ENCODE results near the gene AMELX.

- TF ChIP-seq CTCF (IDR thresholded peaks at IDR 0.05) (no peak), POLR2AphosphoS5 (IDR thresholded peaks at IDR 0.05; ENCODE audit: insufficient read depth in 1 of 2, low read depth in 1 of 2) (no peak)
Observed at GRCh38 chrX:11269006-11269405, 24.2 kb upstream of the AMELX start.
